ENCODE results near the gene RNF135.
"Not testable (repeated sequence)": the region's sequence is repeated elsewhere in the genome, so short reads cannot be mapped to it uniquely, and the experiment has no call there.

Gene RNF135

GRCh38 chr17:31004160-31004559 lies 33.3 kb downstream of the RNF135 start:
- no peak overlapping the region for H3K27ac ChIP-seq (ENCODE audit: low read length)
- no peaks in the 10 kb centered on the region for H3K79me2 ChIP-seq (ENCODE audit: low read length)
- H3K4me2 ChIP-seq (ENCODE audit: low read length) = no peak overlapping the region
- no peak overlapping the region for H2AFZ ChIP-seq (ENCODE audit: low read depth, low read length)
- H3K4me3 ChIP-seq (ENCODE audit: low read length) = no peak overlapping the region
- TF ChIP-seq CTCF (IDR thresholded peaks at IDR 0.05; ENCODE audit: low read depth, low read length) (no peak), EZH2phosphoT487 (IDR thresholded peaks at IDR 0.05; ENCODE audit: low read depth) (no peak)
- H3K4me1 ChIP-seq (ENCODE audit: low read length) = 0 out of 2 replicates have a peak, but pooled peaks cover 3% of the 10 kb centered on the region
- peaks cover 4% of the 10 kb centered on the region for H3K36me3 ChIP-seq (replicated peaks; ENCODE audit: low read depth, low read length)
- H4K20me1 ChIP-seq (ENCODE audit: insufficient read depth, low read length) = no peaks in the 10 kb centered on the region
- no peak overlapping the region for H3K9ac ChIP-seq (ENCODE audit: low read length)
- H3K9me3 ChIP-seq (ENCODE audit: insufficient read depth, low read length) = no peaks in the 10 kb centered on the region
- no peaks in the 10 kb centered on the region for H3K27me3 ChIP-seq (ENCODE audit: low read depth, low read length)

- Histone ChIP-seq H2AFZ (ENCODE audit: low read depth, low read length) (peak overlapping the region; percentile 23; the same call in 1 of the 2 replicates), H3K4me2 (ENCODE audit: low read length) (peak overlapping the region; percentile 85), H3K4me1 (ENCODE audit: low read length) (0 out of 2 replicates have a peak, but pooled peaks cover 3% of the 10 kb centered on the region), H3K9me3 (ENCODE audit: insufficient read depth, low read length) (no peaks in the 10 kb centered on the region), H3K27ac (ENCODE audit: low read length) (no peak overlapping the region), H4K20me1 (ENCODE audit: insufficient read depth, low read length) (no peaks in the 10 kb centered on the region), H3K27me3 (ENCODE audit: low read depth, low read length) (no peaks in the 10 kb centered on the region), H3K79me2 (ENCODE audit: low read length) (no peaks in the 10 kb centered on the region), H3K4me3 (ENCODE audit: low read length) (peak overlapping the region; percentile 80), H3K36me3 (replicated peaks; ENCODE audit: low read depth, low read length) (no peaks in the 10 kb centered on the region), H3K9ac (ENCODE audit: low read length) (peak overlapping the region; percentile 57)
- TF ChIP-seq CTCF (IDR thresholded peaks at IDR 0.05; ENCODE audit: low read depth, low read length) = no peak
- TF ChIP-seq EZH2phosphoT487 (IDR thresholded peaks at IDR 0.05; ENCODE audit: low read depth) = no peak
Measured at GRCh38 chr17:31007695-31008373, 37.0 kb downstream of the RNF135 start.

DNA sequence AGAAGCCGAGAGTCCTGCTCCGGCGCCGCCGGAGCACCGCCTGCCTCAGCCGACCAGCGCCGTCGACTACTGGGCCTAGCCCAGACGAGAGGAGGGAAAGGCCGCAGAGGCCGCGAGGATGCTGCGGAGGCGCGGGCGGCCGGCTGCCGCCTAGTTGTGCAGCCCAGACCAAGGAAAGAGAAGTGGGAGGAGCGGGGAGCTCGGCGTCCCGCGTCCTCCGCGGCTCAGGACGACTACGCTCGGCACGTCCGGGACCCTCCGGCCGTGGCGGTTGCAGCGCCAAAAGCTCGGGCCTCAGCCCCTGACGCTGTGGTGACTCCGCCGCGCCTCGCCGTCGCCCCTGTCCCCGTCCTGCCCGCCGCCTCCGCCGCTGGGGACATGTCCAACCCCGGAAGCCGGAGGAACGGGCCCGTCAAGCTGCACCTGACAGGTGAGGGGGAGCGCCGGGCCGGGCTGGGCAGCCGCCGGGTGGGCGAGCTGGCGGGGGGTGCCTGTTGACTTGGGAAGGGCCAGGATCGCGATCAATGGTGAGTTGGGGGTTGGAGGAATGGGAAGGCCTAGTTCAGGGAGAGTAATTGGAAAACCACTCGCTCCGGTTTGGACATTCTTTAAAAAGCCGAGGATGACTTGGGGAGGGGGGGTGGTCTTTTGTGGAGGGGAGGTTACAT lies 37.7 kb downstream of the RNF135 start:
- H2AFZ ChIP-seq (ENCODE audit: low read depth, low read length) = peak overlapping the region; percentile 23

GRCh38 chr17:31009042-31009702 lies 38.3 kb downstream of the RNF135 start:
- Histone ChIP-seq H2AFZ (ENCODE audit: low read depth, low read length) (peak overlapping the region; percentile 23), H3K4me2 (ENCODE audit: low read length) (peak overlapping the region; percentile 85), H3K4me3 (ENCODE audit: low read length) (peak overlapping the region; percentile 80), H3K9ac (ENCODE audit: low read length) (peak overlapping the region; percentile 57)
- H3K36me3 ChIP-seq (replicated peaks; ENCODE audit: low read depth, low read length); H3K9me3 ChIP-seq (ENCODE audit: insufficient read depth, low read length); H3K27ac ChIP-seq (ENCODE audit: low read length); H3K27me3 ChIP-seq (ENCODE audit: low read depth, low read length); H3K79me2 ChIP-seq (ENCODE audit: low read length); H4K20me1 ChIP-seq (ENCODE audit: insufficient read depth, low read length); H3K4me1 ChIP-seq (ENCODE audit: low read length): not testable (repeated sequence)

More for the DNA sequence above, 37.7 kb downstream of the RNF135 start:
- Histone ChIP-seq H3K36me3 (replicated peaks; ENCODE audit: low read depth, low read length) (no peaks in the 10 kb centered on the region), H3K4me1 (ENCODE audit: low read length) (0 out of 2 replicates have a peak, but pooled peaks cover 3% of the 10 kb centered on the region), H3K27ac (ENCODE audit: low read length) (no peak overlapping the region), H3K9ac (ENCODE audit: low read length) (peak overlapping the region; percentile 57), H3K27me3 (ENCODE audit: low read depth, low read length) (no peaks in the 10 kb centered on the region), H4K20me1 (ENCODE audit: insufficient read depth, low read length) (no peaks in the 10 kb centered on the region), H3K9me3 (ENCODE audit: insufficient read depth, low read length) (no peaks in the 10 kb centered on the region), H3K79me2 (ENCODE audit: low read length) (no peaks in the 10 kb centered on the region), H3K4me3 (ENCODE audit: low read length) (peak overlapping the region; percentile 80), H3K4me2 (ENCODE audit: low read length) (peak overlapping the region; percentile 85)
- no peak for TF ChIP-seq EZH2phosphoT487 (IDR thresholded peaks at IDR 0.05; ENCODE audit: low read depth)
- no peak for TF ChIP-seq CTCF (IDR thresholded peaks at IDR 0.05; ENCODE audit: low read depth, low read length)

DNA sequence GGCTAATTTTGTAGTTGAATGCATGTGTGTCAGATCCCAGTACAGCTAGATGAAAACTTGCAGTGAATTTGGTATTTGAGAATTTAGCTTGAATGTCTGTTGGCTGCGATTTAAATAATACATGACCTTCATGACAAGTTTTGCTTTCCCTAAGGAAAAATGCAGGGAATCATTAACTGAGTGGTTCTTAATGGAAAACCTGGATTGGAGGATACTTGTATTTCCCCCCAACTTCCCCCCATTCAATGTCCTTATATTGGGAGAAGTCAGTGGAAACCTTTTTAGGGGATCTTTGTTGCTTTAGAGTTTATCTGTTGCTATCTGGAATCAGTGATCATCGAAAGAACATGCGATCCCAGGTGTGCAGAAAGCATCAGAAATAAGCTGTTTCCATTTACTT lies 39.2 kb downstream of the RNF135 start:
- not testable (repeated sequence) for H3K27me3 ChIP-seq (ENCODE audit: low read depth, low read length); H3K27ac ChIP-seq (ENCODE audit: low read length); H3K9me3 ChIP-seq (ENCODE audit: insufficient read depth, low read length); H4K20me1 ChIP-seq (ENCODE audit: insufficient read depth, low read length); H3K4me1 ChIP-seq (ENCODE audit: low read length); H3K9ac ChIP-seq (ENCODE audit: low read length); H3K4me2 ChIP-seq (ENCODE audit: low read length); H3K4me3 ChIP-seq (ENCODE audit: low read length); H2AFZ ChIP-seq (ENCODE audit: low read depth, low read length); H3K36me3 ChIP-seq (replicated peaks; ENCODE audit: low read depth, low read length); H3K79me2 ChIP-seq (ENCODE audit: low read length)
